PC-9 (cell line): ENCODE data around the gene ZDHHC14. TPM values are rescaled to one million over a fixed set of nuclear protein-coding genes. Genes with fewer than 3 reads are reported as not detected.

Experiments
- BruUV-seq: library from RNA; stranded (reverse); fragments of 400-500 nt; replicated peaks from 2 replicates; lab custom pipeline; 2021; lab: Mats Ljungman, UMichigan
- CTCF ChIA-PET: fragments of 300-600 bp; sonication (Branson Sonifier 250); formaldehyde crosslinking; loops from one replicate; lab custom pipeline; 2022; ENCODE audit warnings: antibody characterized with exemption; lab: Charles Lee
- POLR2A ChIA-PET: fragments of 300-600 bp; sonication (Branson Sonifier 250); formaldehyde crosslinking; loops from one replicate; lab custom pipeline; 2022; ENCODE audit warnings: antibody characterized with exemption; ENCODE audit not compliant: unreplicated experiment; lab: Charles Lee
- DNase-seq, 2 experiments: peaks; one replicate each; pipeline versions ENCODE4 v3.0.0 to v3.0.0-alpha.2; 2015 to 2022; ENCODE audit warnings: mixed read lengths in 1 of 2
- H2AFZ ChIP-seq: fragments of 200-600 bp; sonication (generic); 2 replicates; pipeline ENCODE4 v1.8.1; 2017; ENCODE audit warnings: antibody characterized with exemption
- H3F3A ChIP-seq: fragments of 200-600 bp; sonication (generic); 2 replicates; pipeline ENCODE4 v1.8.1; 2017; ENCODE audit warnings: antibody characterized with exemption, mild to moderate bottlenecking, low read depth; ENCODE audit not compliant: insufficient read depth
- H3K27ac ChIP-seq: fragments of 200-600 bp; sonication (generic); 2 replicates; pipeline ENCODE4 v1.6.1; 2016; ENCODE audit warnings: mixed run types
- H3K27me3 ChIP-seq: fragments of 200-600 bp; sonication (generic); 2 replicates; pipeline ENCODE4 v1.6.1; 2016; ENCODE audit warnings: low read depth, mixed run types; ENCODE audit not compliant: insufficient read depth
- H3K36me3 ChIP-seq: fragments of 200-600 bp; sonication (generic); 2 replicates; pipeline ENCODE4 v1.6.1; 2016; ENCODE audit warnings: low read depth, mixed run types
- H3K4me1 ChIP-seq: fragments of 200-600 bp; sonication (generic); replicated peaks from 2 replicates; pipeline ENCODE4 v1.6.1; 2016; ENCODE audit warnings: mixed run types; ENCODE audit not compliant: insufficient read depth
- H3K4me2 ChIP-seq: fragments of 200-600 bp; sonication (generic); 2 replicates; pipeline ENCODE4 v1.6.1; 2017; ENCODE audit warnings: mixed run types
- H3K4me3 ChIP-seq: fragments of 200-600 bp; sonication (generic); 2 replicates; pipeline ENCODE4 v1.6.1; 2016; ENCODE audit warnings: mixed run types
- H3K79me2 ChIP-seq: fragments of 200-600 bp; sonication (generic); 2 replicates; pipeline ENCODE4 v1.6.1; 2017; ENCODE audit warnings: low read depth, mixed run types
- H3K9me2 ChIP-seq: fragments of 200-600 bp; sonication (generic); 2 replicates; pipeline ENCODE4 v1.8.1; 2017; ENCODE audit warnings: mild to moderate bottlenecking; ENCODE audit not compliant: insufficient read depth
- H3K9me3 ChIP-seq: fragments of 200-600 bp; sonication (generic); 2 replicates; pipeline ENCODE4 v1.8.1; 2016; ENCODE audit warnings: low read depth; ENCODE audit not compliant: insufficient read depth
- H4K20me1 ChIP-seq: fragments of 200-600 bp; sonication (generic); 2 replicates; pipeline ENCODE4 v1.8.1; 2017; ENCODE audit not compliant: insufficient read depth
- EZH2 ChIP-seq: fragments of 200-600 bp; sonication (generic); IDR thresholded peaks from 2 replicates; pipeline ENCODE4 v1.8.0; 2017; ENCODE audit warnings: antibody characterized with exemption, low read depth
- intact Hi-C: fragments of 100-400 bp; cut with micrococcal nuclease; formaldehyde crosslinking; loops from one replicate; pipeline ENCODE4 v1.10.0; 2022; ENCODE audit not compliant: unreplicated experiment
- total RNA-seq: library from RNA; stranded (reverse); gene quantifications from 2 replicates; pipeline ENCODE4 v1.2.3, GENCODE V29; 2021
- TF ChIP-seq, protein P1 (sequence below): fragments of 200-600 bp; sonication (generic); conservative IDR thresholded peaks from 2 replicates; pipeline ENCODE4 v1.6.1; 2017; ENCODE audit warnings: mixed run types, antibody characterized with exemption, mild to moderate bottlenecking, moderate library complexity

ZDHHC14 gene
- total RNA-seq, 1 experiment from 2014 or later, result 5.6 TPM

GRCh38 chr6:157560691-157561413, 179.9 kb downstream of the ZDHHC14 start:
- Histone ChIP-seq H3K9me2 (no peaks in the 10 kb centered on the region), H3K4me2 (no peak overlapping the region), H2AFZ (no peak overlapping the region), H3K4me1 (no peaks in the 10 kb centered on the region), H4K20me1 (no peaks in the 10 kb centered on the region), H3K27ac (no peak overlapping the region), H3K79me2 (no peaks in the 10 kb centered on the region), H3K27me3 (no peaks in the 10 kb centered on the region), H3K9me3 (no peaks in the 10 kb centered on the region), H3F3A (no peaks in the 10 kb centered on the region), H3K4me3 (no peak overlapping the region), H3K36me3 (no peaks in the 10 kb centered on the region)
- ChIA-PET CTCF (no interaction called here), POLR2A (no interaction called here)
- no TSS peak for BruUV-seq
- DNase-seq, result no peak
- no peak for TF ChIP-seq EZH2
- intact Hi-C loops, result no loop called here

DNA sequence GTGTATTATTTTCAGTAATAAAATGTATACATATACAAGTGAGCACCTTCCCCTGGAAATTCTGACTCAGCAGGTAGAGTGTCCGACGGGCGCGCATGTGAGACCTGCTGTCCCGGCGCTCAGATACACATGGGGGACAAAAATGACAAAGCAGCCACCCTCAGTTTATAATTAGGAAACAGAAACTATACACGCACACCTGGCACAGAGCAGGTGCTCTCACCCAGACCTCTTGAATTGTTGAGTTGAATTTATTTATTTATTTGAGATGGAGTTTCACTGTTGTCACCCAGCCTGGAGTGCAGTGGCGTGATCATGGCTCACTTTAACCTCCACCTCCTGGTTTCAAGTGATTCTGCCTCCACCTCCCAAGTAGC, 180.4 kb downstream of the ZDHHC14 start:
- ChIA-PET CTCF (no interaction called here), POLR2A (no interaction called here)
- DNase-seq, result no peak
- H3K27me3 ChIP-seq, result no peaks in the 10 kb centered on the region
- no peak overlapping the region for H3K27ac ChIP-seq
- BruUV-seq, result no TSS peak
- H3K9me3 ChIP-seq, result no peaks in the 10 kb centered on the region
- H3K36me3 ChIP-seq, result no peaks in the 10 kb centered on the region
- H3K9me2 ChIP-seq, result no peaks in the 10 kb centered on the region
- no peak overlapping the region for H2AFZ ChIP-seq
- no peak overlapping the region for H3K4me2 ChIP-seq
- intact Hi-C loops, result no loop called here
- no peaks in the 10 kb centered on the region for H3K4me1 ChIP-seq
- H3K79me2 ChIP-seq, result no peaks in the 10 kb centered on the region
- no peak overlapping the region for H3K4me3 ChIP-seq
- no peak for TF ChIP-seq EZH2
- H4K20me1 ChIP-seq, result no peaks in the 10 kb centered on the region
- no peaks in the 10 kb centered on the region for H3F3A ChIP-seq

GRCh38 chr6:157561929-157562810, 181.2 kb downstream of the ZDHHC14 start:
- POLR2A ChIA-PET, result no interaction called here
- Histone ChIP-seq H3K4me1 (no peaks in the 10 kb centered on the region), H3K4me2 (no peak overlapping the region), H3K27me3 (no peaks in the 10 kb centered on the region), H2AFZ (no peak overlapping the region), H3K36me3 (no peaks in the 10 kb centered on the region), H3F3A (no peaks in the 10 kb centered on the region), H4K20me1 (no peaks in the 10 kb centered on the region), H3K9me3 (no peaks in the 10 kb centered on the region), H3K9me2 (no peaks in the 10 kb centered on the region), H3K27ac (no peak overlapping the region), H3K4me3 (no peak overlapping the region), H3K79me2 (no peaks in the 10 kb centered on the region)
- no peak for DNase-seq
- CTCF ChIA-PET, result no interaction called here
- intact Hi-C loops, result no loop called here
- TF ChIP-seq, protein P1, sequence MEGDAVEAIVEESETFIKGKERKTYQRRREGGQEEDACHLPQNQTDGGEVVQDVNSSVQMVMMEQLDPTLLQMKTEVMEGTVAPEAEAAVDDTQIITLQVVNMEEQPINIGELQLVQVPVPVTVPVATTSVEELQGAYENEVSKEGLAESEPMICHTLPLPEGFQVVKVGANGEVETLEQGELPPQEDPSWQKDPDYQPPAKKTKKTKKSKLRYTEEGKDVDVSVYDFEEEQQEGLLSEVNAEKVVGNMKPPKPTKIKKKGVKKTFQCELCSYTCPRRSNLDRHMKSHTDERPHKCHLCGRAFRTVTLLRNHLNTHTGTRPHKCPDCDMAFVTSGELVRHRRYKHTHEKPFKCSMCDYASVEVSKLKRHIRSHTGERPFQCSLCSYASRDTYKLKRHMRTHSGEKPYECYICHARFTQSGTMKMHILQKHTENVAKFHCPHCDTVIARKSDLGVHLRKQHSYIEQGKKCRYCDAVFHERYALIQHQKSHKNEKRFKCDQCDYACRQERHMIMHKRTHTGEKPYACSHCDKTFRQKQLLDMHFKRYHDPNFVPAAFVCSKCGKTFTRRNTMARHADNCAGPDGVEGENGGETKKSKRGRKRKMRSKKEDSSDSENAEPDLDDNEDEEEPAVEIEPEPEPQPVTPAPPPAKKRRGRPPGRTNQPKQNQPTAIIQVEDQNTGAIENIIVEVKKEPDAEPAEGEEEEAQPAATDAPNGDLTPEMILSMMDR, result no peak
- TF ChIP-seq EZH2, result no peak
- no TSS peak for BruUV-seq

DNA sequence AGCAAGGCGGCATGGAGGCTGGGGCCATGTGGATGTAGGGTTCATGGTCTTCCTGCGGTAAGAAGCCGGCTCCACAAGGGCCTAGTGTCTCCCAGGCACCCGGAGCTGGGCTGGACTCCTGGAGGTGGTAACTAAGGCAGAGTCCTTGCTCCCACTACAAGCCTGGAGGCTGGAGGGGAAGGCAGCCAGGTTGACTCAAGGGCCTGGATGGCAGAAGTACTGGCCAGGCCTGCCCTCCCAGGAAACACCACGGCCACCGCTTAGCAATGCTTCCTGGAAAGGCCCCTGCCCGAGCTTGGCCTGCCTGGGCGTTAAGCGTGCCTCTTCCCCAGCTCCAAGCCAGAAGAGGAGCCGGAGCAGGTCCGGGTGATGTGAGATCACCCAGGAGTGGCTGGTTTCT, 182.0 kb downstream of the ZDHHC14 start:
- Histone ChIP-seq H3K9me2 (no peaks in the 10 kb centered on the region), H3K36me3 (no peaks in the 10 kb centered on the region), H3K4me2 (no peak overlapping the region), H2AFZ (no peak overlapping the region), H3K4me1 (no peaks in the 10 kb centered on the region), H3K9me3 (no peaks in the 10 kb centered on the region), H3K27me3 (no peaks in the 10 kb centered on the region), H4K20me1 (no peaks in the 10 kb centered on the region), H3K4me3 (no peak overlapping the region), H3K79me2 (no peaks in the 10 kb centered on the region), H3K27ac (no peak overlapping the region), H3F3A (no peaks in the 10 kb centered on the region)
- no TSS peak for BruUV-seq
- CTCF ChIA-PET, result no interaction called here
- intact Hi-C loops, result no loop called here
- POLR2A ChIA-PET, result no interaction called here
- no peak for TF ChIP-seq EZH2
- TF ChIP-seq, protein P1, result no peak
- DNase-seq, result no peak
